ENCODE data around the gene SAT1.
"Not testable (repeated sequence)": the region's sequence is repeated elsewhere in the genome, so short reads cannot be mapped to it uniquely, and the experiment has no call there.

SAT1 gene

DNA sequence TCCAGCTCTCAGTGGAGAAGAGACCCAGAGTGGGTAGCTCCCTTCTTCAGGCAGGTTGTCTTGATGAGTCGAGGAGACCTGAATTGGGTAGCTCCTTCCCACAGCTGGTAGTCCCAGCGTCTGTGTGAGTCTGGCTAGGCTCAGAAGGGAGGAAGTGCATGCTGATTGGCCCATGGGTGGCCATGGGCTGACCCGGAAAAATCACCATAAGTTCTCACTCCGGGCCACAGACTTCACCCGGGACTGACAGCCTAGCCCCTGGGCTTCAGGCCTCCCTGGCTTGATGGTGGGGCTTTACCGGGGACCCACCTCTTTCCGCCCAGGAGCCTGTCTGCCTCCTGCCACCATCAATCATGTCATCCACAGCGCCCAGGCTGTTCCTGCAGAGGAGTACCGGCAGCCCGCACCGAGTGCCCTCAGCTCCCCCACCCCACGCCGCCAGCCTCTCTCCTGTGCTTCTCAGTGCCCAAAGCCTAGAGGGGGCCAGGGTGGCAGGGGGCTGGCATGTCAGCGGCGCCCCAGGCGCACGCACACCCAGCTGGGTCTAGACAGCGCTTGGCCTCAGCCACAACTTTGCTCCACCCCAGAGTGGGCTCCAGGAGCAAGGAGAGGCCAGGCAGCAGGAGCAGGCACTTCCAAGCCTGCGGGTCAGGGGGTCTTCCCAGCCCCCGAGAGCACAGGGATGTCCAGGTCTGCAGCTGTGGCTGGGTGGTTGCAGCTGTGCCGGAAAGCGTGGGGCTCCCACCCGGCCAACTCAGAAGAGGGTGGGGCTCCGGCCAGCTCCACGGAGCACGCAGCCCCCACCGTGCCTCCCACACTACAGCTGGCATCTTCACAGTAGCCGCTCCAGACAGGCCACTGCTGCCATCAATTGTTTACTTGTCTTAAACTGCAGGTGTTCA is 16.1 kb upstream of the SAT1 start:
- no peak for DNase-seq

DNA sequence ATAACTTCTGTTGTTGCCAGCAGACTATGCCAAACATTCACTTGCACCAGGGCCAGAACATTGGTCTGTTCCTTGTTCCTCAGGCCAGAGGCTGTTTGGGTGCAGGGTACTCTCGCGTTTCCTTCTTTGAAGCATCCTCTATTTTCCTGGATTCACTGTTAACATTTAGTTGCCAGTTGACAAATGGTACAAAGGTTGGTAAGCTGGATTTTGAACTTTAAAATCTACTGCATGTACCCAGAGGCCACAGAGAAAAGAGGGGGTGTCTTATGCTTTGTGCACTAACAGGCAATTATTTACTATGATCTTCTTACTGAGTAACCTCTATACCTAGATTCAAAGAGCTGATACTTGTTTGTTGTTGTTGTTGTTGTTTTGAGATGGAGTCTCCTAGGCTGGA is 12.8 kb upstream of the SAT1 start:
- no peak for DNase-seq

DNA sequence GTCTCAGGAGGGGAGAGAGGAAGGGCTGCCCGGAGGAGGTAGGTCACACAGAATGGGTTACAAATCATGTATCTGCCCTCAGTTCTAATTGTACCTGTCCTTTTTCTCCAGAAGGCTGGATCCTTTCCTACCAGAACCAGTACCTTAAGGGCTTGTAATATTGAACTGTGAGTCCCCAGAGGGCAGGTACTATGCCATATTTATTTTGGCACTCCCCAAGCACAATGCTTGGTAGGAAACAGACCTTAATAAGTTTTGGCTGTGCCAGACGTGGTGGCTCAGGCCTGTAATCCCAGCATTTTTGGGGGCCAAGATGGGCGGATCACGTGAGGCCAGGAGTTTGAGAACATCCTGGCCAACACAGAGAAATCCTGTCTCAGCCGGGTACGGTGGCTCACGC is 11.9 kb upstream of the SAT1 start:
- DNase-seq = not testable (repeated sequence)

DNA sequence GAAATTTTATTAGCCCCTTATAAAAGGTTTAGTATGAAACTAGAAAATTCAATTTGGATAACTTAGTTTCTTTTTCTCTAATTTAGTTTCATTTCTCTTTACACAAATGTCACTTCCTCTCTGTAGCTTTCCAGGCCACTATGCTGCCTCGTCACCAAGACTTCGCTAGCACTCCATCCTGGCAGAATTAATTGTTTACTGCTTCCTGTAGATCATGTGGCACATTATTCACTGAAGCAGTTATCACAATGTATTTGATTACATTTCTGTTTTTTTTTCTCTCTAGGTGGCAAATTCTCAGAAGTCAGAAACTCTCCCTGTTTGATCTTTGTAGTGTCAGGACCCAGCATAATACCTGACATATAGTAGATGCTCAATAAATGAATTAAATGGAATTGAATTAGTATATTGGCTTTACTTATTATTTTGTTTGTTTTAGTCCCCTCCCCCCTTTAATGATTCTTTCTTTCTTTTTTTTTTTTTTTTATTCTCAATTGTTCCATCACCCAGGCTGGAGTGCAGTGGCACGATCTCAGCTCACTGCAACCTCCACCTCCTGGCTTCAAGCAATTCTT is 9.3 kb upstream of the SAT1 start:
- no peak for DNase-seq

DNA sequence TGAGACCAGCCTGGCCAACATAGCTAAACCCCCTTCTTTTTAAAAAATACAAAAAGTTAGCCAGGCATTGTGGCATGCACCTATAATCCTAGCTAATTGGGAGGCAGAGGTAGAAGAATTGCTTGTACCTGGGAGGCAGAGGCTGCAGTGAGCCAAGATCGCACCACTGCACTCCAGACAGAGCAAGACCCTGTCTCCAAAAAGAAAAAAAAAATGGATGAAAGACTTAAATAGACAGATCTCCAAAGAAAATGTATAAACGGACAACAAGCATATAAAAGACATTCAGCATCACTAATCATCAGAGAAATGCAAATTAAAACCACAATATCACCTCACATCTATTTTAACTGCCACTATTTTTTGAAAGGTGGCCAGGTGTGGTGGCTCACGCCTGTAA is 6.6 kb upstream of the SAT1 start:
- DNase-seq = no peak

DNA sequence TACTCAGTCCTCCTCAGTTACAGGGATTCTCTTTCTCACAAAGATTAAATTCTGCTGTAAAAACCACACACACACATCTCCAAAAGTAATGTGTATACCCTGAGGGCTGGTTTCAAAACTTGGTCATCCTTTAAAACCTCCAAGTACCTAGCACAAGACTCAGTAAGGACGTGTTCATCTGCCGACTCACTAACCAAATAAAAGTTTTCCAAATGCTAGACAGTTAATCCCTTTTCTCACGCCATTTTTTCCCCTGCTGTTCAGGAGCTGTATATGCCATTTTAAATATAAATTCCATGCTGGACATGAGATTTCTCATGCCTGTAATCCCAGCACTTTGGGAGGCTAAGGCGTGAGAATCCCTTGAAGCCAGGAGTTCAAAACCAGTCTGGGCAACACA is 3.9 kb upstream of the SAT1 start:
- no peak for DNase-seq

DNA sequence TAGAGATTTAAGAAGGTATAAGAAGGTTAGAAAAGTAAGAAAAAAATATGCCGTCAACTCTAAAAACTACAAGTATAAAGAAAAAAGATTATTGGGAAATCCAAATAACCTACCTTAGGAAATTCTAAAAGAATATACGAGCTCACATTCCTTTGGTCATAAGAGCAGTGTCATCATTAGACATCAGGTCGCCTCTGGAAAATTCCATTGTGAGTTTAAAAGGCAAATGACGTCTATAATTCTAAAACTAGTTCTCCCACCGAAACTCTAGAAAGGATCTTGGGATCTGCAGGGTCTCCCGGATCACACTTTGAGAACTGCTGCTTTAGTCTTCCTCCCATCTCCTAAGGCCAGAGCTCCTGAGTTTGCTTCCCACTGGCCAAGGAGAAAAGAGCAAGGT is 518 bp upstream of the SAT1 start:
- DNase-seq = no peak

DNA sequence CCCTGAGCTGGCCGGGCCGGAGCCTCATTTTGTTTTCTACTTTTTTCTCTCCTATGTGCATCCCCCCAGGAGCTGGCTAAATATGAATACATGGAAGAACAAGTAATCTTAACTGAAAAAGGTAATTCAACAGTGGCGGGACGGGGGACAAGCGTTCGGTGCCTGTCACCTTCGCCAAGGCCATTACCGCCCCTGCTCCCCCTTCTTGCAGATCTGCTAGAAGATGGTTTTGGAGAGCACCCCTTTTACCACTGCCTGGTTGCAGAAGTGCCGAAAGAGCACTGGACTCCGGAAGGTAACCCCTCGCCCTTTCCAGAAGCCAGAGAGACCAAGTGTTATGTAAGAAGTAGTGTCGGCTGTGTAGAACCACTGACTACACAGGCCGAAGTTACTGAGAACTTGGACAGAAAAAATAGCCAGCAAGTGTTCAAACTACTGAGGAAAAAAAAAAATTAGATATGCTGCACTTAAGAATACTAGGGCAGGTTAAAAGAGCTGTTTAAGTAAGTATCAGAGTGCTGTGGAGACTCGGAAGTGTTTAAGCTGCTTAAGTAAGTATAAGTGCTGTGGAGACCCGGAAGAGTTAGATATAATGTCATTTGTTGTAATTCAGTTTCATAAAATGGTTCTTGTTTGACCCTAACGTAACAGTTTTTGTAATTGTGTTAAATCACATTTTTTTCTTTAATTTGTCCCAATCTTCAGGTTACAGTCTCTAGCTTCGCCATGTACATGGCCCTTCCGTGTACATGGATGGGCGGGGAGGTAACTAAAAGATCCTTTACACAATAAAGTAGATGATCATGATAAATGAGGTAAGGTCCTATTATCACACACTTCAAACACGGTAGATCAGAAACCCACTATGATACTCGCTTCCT is 856 bp downstream of the SAT1 start:
- DNase-seq = no peak

DNA sequence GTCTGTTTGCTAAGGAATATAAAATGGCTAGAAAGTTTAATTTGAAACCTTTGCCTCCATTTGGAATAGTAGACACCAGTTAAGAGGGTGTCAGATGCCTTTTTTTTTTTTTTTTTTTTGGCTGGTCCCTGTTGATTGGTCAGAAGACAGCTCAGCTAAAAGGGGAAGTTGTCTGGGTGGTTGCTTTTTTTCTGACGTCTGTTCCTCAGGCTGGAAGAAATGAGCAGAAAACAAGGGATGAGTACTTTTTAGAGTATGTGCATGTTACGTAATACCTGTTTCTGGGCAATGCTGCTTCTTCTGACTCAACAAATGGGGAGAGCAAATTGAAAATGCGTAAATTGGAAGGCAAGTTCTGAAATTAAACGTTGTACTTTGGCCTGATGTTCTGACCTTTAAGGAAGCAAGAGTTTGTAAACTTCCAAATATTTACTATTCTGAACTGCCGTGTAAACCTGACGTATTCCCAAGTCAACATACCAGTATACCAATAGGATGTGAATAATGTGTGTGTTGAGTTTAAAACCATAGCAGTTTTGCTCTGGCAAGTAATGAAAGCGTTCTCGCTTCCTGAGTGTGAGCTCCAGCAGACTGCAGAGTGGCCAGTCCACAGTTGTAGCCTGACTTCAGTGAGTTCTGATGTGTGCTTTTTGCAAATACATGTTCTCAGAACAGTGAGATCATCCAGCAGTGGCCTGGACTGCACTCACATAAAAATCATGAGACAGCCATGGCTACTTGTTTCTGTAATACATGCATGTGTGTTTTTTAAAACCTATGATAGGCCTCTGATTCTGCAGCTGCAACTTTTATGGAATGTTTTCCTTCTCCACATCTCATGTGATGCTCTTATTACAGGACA is 1.7 kb downstream of the SAT1 start:
- DNase-seq = no peak

DNA sequence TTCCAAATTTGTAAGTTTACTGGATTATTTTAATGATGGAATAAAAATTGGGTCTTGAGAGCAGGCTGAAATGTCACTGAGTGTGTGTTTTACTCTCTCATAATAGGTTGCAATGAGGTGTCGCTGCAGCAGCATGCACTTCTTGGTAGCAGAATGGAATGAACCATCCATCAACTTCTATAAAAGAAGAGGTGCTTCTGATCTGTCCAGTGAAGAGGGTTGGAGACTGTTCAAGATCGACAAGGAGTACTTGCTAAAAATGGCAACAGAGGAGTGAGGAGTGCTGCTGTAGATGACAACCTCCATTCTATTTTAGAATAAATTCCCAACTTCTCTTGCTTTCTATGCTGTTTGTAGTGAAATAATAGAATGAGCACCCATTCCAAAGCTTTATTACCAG is 2.6 kb downstream of the SAT1 start:
- no peak for DNase-seq

DNA sequence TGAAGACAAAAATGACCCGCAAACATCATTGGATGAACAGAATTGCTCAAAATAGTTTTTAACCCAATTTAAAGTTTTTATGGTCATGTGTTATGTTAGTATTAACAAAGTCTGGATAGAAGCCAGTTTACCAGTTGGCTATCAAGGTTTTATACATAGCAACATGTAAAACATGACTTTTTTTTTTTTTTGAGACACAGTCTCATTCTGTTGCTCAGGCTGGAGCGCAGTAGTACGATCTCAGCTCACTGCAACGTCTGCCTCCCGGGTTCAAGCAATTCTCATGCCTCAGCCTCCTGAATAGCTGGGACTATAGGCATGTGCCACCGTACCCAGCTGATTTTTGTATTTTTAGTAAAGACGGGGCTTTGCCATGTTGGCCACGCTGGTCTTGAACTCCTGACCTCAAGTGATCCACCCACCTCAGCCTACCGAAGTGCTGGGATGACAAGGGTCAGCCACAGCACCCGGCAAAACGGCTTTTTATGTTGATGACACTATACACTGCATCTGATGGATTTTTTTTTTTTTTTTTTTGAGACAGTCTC is 3.4 kb downstream of the SAT1 start:
- no peak for DNase-seq

DNA sequence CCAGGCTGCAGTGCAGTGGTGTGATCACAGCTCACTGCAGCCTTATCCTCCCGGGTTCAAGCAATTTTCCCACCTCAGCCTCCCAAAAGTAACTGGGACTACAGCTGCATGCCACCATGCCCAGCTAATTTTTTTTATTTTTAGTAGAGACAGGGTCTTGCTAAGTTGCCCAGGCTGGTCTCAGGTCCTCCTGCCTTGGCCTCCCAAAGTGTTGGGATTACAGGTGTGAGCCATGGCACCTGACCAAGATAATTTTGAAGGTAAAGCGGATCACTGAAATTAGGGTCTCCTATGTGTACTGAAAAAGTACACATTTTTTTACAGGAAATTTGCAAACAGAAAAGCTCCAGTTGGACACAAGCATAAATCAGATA is 4.8 kb downstream of the SAT1 start:
- no peak for DNase-seq

DNA sequence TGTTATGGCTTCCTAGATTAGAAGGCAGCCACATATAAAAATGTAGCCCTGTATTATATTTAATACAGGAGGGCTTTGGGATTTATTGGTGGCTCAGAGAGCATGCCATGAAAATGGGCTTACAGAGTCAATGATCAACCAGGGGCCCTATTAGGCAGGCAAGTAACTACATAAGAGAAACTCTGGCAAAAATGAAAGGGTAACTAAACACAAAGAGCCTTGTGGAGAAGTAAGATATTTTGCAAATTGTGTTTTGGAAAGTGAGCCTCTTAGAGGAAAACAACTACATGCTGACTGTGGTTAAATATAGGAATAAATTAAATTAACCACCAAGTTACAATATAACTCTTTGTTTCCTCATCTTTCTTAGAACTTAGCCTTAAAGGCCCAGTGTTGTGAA is 5.5 kb downstream of the SAT1 start:
- DNase-seq = no peak

DNA sequence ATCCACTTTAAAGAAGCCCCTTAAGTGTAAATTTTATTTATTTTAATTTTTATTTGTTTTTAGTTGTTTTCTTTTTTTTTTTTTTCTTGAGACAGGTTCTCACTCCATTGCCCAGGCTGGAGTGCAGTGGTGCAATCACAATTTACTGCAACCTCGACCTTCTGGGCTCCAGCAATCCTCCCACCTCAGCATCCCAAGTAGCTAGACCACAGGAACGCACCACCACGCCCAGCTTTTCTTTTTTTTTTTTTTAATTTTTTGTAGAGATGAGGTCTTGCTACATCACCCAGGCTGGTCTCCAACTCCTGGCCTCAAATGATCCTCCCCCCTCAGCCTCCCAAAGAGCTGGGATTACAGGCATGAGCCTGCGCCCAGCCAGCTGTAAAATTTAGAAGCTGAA is 6.0 kb downstream of the SAT1 start:
- no peak for DNase-seq

DNA sequence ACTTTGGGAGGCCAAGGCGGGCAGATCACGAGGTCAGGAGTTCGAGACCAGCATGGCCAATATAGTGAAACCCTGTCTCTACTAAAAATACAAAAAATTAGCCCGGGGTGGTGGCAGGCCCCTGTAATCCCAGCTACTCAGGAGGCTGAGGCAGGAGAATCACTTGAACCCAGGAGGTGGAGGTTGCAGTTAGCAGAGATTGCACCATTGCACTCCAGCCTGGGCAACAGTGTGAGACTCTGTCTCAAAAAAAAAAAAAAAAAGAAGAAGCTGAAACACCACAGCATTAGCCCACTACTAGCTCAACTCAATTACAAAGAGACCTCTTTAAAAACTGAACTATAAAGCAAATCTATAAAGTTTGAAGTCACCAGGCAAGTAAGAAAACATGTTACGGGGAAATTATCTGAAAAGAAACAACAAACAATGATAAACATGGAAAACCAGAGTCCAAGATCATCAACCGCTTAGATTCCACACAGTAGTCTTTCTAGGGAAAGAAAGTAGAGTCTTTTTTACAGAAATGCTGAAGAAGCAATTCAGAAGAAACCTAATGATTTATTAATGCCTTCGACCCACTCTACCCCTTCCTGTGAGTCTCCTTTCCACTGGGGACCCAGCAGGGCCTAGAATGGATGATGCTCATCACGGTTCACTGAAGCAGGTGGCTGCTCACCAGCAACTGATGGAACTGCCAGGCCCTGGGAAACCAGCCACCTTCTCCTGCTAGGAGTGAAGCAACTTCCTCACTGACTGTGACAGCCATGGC is 6.6 kb downstream of the SAT1 start:
- no peak for DNase-seq

DNA sequence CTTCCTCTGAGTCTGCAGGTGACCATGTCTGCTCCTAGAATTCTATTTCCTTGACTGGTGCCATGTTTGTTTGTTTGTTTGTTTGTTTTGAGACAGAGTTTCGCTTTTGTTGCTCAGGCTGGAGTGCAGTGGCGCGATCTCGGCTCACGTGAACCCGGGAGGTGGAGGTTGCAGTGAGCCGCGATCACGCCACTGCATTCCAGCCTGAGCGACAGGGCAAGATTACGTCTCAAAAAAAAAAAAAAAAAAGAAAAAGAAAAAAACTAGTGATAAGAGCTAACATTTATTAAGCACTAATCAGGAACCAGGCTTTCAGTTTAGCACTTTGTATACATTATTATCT is 7.2 kb downstream of the SAT1 start:
- peak; percentile 41 for DNase-seq

DNA sequence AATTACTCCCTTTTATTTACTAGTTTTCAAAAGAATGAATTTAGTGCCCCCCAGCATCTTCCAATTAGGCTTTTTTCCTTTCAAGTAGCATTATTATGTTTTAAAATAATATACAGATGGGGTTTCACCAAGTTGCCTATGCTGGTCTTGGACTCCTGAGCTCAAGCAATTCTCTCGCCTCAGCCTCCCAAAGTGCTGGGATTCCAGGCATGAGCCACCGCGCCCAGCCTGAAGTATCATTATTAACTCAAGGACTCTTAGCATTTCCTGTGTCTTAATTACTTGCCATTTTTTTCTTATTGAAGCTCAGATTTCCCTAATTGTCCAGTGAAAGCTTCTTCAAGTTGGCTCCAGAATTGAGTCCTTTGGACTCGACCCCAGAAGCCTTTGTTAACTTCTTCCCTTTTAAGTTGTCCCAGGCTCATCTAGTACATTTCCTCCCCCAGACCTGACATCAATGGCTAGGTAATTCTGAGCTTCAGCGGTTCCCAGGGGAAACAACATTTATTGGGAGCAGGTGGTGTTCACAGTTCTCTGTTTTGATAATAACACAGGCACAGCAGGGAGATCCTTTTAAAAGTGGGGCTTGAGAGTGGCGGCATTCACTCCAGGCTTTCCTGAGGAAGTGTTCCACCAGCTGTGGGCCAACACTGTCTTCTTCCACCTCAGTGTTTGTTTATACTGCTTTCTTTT is 10.0 kb downstream of the SAT1 start:
- DNase-seq = no peak

DNA sequence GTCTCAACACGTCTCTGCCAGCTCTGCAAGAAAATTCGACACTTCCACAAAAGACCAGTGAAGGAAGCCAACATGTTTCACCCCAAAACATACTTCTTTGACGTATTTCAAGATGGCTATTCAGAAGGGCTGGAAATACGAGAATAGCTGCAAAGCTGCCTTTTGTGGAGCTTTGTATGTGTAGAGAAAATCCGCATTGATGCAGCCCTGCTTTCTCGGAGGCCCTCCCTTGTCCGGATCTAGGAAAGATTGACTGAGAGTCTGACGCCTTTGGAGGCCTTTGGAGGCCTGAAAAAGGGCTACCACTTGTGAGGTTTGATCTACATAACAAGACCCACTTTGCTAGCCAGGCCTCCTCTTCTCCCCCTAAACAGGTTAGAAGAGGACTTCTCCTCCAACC is 12.2 kb downstream of the SAT1 start:
- no peak for DNase-seq

DNA sequence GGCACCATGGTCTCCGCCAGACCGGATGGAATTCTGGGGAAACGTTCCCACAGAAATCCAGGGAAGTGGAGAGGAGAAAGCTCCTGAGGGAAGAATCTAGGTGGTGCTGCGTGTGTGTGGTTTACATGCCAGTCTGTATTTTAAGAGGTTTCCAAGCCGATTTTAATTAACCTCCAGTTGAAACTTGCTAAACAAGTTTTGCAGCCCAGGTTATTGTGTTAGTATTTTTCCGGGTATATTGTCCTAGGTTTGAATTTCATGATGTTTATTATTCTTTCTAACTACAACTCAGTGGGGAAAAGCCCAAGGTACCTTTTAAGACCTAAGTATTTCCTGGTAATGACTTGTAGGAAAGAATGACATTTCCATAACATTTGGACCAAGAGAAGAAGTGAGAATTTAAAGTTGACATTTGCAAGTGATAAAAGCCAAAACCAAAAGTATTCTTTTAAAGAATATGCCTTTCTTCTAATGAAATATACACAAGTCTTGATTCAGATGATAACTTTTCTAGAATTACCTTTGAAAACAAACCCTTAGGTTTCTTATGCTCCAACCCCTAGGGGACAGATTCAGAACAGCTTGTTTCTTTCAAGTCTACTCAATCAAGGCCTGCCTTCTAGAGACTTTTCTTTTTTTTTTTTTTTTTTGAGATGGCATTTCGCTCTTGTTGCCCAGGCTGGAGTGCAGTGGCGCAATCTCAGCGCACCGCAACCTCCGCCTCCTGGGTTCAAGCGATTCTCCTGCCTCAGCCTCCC is 14.6 kb downstream of the SAT1 start:
- no peak for DNase-seq

Measured in right kidney (tissue), 1 donor.